ENCODE results near the gene RIPPLY3.

- TF ChIP-seq CTCF (optimal IDR thresholded peaks at IDR 0.05 in 1 of 3, IDR thresholded peaks at IDR 0.05 in 1 of 3, conservative IDR thresholded peaks at IDR 0.05 in 1 of 3; ENCODE audit: extremely low read depth in 1 of 3, insufficient read depth in 2 of 3, low read length in 3 of 3) (no peak), EZH2 (IDR thresholded peaks at IDR 0.05; ENCODE audit: low read length) (no peak)
Observed at GRCh38 chr21:36990508-36991205, 15.8 kb upstream of the RIPPLY3 start.

Measured in keratinocyte (primary cell).